DMS114 treated with DMSO at 0.1 percent for 48 hours (cell line): Measurements from ENCODE around the gene GP1BA.

Experiments
- DNase-seq: peaks from one replicate; lab custom pipeline; 2025; ENCODE audit not compliant: unreplicated experiment; lab: John Stamatoyannopoulos, UW

GP1BA gene

GRCh38 chr17:4949321-4950074 is 17.4 kb downstream of the GP1BA start:
- DNase-seq: no peak

DNA sequence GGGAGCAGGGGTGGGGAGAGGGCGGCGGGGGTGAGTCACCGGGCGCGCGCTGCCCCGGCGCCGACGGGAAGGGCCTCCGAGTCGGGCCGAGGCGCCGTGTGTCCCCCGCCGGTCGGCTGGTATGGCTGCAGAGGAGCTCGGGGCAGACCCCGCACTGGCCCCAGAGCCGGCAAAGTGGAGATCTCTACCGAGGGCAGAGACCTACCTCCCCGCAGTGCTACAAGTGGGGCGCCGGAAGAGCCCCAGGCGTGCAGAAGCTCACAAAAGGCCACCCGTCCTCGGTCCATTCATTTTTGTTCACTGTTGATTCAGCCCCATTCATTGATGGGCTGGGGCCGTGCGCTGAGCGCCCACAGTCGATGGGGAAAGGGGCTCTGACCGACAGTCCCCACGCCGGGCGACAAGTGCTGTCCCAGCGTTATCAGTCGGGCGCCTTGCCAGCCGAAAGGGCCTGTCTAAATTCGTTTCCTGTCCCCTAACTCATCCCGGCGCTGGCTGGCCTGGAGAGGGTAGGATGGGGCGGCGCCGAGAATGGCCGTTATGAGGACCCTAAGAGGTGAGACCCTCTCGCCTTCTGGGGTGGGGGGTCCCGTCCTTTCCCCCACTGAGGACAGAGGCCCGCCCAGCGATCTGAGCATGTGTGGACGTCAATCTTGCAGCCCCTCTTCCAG is 18.1 kb downstream of the GP1BA start:
- no peak for DNase-seq

DNA sequence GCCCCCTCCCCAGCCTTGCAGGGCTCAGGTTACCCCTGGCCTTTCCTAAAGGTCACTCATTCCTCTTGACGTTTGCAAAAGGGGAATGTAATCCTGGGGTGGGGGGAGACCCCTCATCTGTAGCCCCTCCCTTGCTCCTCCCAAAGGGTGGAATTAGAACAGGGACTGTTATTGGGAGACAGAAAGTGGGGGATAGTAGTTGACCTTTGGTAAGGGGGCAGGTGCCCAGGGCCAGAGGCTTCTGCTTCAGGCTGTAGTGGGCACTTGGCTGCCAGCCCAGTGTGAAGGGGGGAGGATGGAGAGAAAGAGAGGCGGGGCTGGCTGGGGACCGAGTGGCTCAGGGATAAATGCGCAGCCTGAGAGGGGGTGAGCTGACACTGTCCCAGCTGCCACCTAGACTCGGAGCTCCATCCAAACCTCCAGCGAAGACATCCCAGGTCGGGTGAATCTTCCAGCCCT is 18.7 kb downstream of the GP1BA start, which contains the start of gene ENO3:
Gene ENO3, plus strand, starts transcription at position 374 of the 459 bp plus-strand sequence. CDS start 711 bp downstream, outside the sequence.
- DNase-seq: no peak

DNA sequence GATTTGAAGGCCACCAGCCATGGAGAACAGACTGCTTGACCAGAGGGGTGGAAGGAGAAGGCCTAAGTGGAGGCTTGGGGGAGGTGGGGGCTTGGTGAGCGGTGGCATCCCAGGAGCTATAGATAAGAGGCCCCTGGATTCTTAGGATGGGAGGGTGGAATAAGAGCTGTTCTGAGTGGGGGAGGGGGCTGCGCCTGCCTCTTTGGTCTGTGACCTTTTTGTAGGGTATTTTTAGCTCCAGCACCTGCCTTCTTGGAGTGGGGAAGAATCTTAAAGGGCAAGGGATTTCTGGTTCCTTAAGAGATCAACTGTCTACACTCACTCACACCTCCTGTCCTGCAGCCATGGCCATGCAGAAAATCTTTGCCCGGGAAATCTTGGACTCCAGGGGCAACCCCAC is 19.4 kb downstream of the GP1BA start:
- DNase-seq: no peak

DNA sequence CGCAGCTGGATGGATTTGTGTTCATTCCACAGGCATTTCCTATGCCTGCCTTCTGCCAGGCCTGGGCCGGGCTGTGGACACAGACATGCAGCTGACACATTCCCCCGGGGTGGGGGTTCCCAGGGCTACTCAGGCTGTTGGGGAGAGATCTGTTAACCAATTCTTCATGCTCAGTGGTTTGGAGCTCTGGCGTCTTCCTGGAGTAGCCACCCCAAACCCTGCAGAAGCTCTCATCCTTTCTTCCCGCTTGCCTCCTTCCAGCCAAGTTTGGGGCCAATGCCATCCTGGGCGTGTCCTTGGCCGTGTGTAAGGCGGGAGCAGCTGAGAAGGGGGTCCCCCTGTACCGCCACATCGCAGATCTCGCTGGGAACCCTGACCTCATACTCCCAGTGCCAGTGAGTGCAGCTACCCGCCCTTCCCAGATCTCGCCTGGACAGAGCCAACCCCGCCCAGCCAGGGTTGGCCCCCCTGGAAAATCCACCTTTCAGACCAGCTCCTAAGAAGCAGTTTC is 21.4 kb downstream of the GP1BA start:
- DNase-seq: no peak

GRCh38 chr17:4955091-4955490 is 23.0 kb downstream of the GP1BA start:
- DNase-seq: no peak

DNA sequence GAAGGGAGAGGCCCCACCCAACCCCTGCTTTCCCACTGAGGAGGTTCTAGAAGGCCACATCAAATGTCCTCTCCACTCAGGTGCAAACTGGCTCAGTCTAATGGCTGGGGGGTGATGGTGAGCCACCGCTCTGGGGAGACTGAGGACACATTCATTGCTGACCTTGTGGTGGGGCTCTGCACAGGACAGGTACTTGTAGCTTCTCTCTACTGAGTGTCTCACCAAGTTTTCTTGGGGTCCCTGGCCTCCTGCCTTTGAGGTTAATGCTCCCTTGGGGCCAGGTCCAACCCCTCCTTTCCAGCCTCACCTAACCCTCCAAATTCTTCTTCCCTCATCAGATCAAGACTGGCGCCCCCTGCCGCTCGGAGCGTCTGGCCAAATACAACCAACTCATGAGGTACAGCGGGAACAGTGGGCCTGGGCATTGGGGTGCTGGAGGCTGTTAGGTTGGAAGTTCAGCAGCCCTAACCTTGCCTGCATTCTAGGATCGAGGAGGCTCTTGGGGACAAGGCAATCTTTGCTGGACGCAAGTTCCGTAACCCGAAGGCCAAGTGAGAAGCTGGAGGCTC is 24.5 kb downstream of the GP1BA start:
- no peak for DNase-seq

DNA sequence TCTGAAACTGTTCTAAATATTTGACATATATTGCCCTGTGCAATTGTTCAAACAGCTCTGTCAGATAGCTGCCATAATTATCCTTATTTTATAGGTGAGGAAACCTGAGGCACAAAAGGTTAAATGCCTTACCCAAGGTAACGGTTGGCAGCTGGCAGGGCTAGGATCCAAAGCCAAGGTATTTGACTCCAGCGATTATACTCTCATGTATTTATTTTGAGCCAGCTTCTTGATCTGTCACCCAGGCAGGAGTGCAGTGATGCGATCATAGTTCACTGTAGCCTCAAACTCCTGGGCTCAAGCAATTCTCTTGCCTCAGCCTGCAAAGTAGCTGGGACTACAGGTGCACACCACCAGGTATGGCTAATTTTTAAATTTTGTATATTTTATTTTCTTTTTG is 26.0 kb downstream of the GP1BA start:
- no peak for DNase-seq

DNA sequence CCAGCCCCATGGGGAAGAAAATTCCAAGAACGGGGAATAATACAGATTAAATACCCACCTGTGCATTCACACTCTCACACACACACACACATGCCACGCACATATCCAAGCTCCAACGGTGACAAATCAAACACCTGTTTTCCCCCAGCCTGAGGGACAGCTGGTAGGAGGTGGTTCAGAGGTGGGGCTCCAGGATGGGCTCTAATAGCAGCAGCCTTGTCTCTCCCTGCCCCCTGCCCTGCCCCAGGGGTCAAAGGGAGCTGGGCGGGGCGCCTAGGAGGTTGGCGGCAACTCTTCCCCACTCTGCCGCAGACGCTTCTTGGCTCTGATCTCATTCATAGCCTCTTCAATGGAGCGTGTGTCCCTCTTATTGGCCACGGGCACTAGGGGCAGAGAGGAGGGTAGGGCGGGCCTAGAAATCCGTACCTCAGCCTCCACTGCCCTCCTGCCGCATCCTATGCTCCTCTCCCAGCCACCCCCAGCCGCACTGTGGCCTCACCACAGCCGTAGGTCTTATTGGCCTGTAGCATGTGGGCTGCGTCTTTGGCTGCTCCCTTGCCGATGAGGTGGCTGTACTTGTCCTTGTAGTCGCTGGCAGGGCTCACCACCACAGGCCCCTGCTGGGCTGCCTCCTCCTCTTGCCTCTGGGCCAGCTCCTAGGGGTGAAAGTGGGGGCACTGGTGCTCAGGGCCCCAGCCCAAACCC is 27.3 kb downstream of the GP1BA start:
- no peak for DNase-seq

GRCh38 chr17:4960279-4960922 is 28.3 kb downstream of the GP1BA start:
- no peak for DNase-seq

- no peak for DNase-seq
Observed at GRCh38 chr17:4965311-4965986, 33.4 kb downstream of the GP1BA start.

GRCh38 chr17:4966844-4967538 is 34.9 kb downstream of the GP1BA start:
- DNase-seq: peak; percentile 87

GRCh38 chr17:4967539-4968485 is 35.7 kb downstream of the GP1BA start, which contains the start of gene SPAG7:
Gene SPAG7 (minus strand): TSS chr17:4967817. CDS start chr17:4967804, 13 bp downstream.
- peak; percentile 56 for DNase-seq

DNA sequence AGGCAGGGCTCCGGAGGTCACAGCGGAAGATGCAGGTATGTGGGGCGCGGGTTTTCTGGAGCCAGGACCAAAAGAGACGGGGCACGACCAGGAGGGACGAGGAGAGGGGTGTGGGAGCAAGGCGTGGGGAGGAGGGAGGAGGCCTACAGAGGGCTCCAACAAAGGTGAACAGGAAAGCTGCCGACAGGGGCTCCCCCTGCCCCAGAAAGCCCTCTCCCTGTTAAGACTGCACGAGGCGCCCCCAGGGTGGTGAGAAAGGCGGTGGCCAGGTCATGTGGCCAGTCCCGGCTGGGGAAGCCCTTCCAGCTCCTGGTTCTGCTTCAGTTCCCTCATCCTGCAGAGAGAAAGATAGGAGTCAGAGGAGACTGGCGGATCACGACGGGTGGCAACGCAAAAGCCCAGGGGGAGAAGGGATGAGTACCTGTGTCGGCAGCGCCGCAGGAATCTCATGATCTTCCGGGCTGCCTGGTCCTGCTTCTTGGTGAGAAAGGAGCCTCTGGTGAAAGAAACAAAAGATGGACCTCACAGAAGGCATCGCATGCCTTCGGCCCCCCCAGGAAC is 36.5 kb downstream of the GP1BA start:
- DNase-seq: no peak

- DNase-seq: no peak
Observed at GRCh38 chr17:4969047-4969550, 37.0 kb downstream of the GP1BA start.

- no peak for DNase-seq
Observed at GRCh38 chr17:4969551-4970173, 37.6 kb downstream of the GP1BA start.

DNA sequence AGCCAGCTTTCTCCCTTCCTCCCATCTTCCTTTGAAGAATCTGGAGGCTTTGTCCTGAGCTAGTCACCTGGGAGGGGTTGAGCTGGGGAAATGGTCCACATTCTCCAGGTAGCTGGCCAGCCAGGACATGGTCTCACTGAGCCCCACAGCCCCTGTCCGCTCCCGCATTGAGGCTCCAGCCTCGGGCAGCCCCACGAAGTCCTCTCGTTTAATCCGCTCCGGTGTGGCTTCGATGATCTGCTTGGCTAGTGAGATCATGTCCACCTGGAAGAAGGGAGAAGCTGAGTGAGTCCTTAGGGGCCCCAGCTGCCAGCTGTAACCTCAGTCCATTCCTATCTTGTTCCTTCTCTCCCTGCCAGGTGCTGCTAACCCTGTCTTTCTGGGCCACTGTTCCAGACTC is 38.2 kb downstream of the GP1BA start:
- no peak for DNase-seq
